ENCODE results near the gene SRGAP2B.
"Not testable (repeated sequence)": the region's sequence is repeated elsewhere in the genome, so short reads cannot be mapped to it uniquely, and the experiment has no call there.

The SRGAP2B gene

GRCh38 chr1:144940054-144940453 lies 155.1 kb downstream of the SRGAP2B start:
- not testable (repeated sequence) for DNase-seq

- DNase-seq = not testable (repeated sequence)
Observed at GRCh38 chr1:144938627-144939026, 156.5 kb downstream of the SRGAP2B start.

GRCh38 chr1:144936186-144936732 lies 158.9 kb downstream of the SRGAP2B start:
- not testable (repeated sequence) for DNase-seq

GRCh38 chr1:144935310-144935709 lies 159.8 kb downstream of the SRGAP2B start:
- not testable (repeated sequence) for DNase-seq

- not testable (repeated sequence) for DNase-seq
Observed at GRCh38 chr1:144933014-144933413, 162.1 kb downstream of the SRGAP2B start.

- not testable (repeated sequence) for DNase-seq
Observed at GRCh38 chr1:144932153-144932552, 163.0 kb downstream of the SRGAP2B start.

- DNase-seq = not testable (repeated sequence)
Observed at GRCh38 chr1:144931553-144931952, 163.6 kb downstream of the SRGAP2B start.

GRCh38 chr1:144930085-144930777 lies 164.9 kb downstream of the SRGAP2B start:
- not testable (repeated sequence) for DNase-seq

- peak; percentile 1 for DNase-seq
Observed at GRCh38 chr1:144927292-144927691, 167.8 kb downstream of the SRGAP2B start.

GRCh38 chr1:144923640-144924039 lies 171.5 kb downstream of the SRGAP2B start:
- not testable (repeated sequence) for DNase-seq

- not testable (repeated sequence) for DNase-seq
Observed at GRCh38 chr1:144922785-144923184, 172.3 kb downstream of the SRGAP2B start.

GRCh38 chr1:144919106-144919505 lies 176.0 kb downstream of the SRGAP2B start:
- not testable (repeated sequence) for DNase-seq

GRCh38 chr1:144918027-144918603 lies 177.0 kb downstream of the SRGAP2B start:
- DNase-seq = not testable (repeated sequence)

- DNase-seq = not testable (repeated sequence)
Observed at GRCh38 chr1:144917154-144918026, 177.7 kb downstream of the SRGAP2B start.

- not testable (repeated sequence) for DNase-seq
Observed at GRCh38 chr1:144913977-144914734, 181.0 kb downstream of the SRGAP2B start.

- DNase-seq = not testable (repeated sequence)
Observed at GRCh38 chr1:144913458-144913857, 181.7 kb downstream of the SRGAP2B start.

GRCh38 chr1:144910729-144911128 lies 184.4 kb downstream of the SRGAP2B start:
- not testable (repeated sequence) for DNase-seq

GRCh38 chr1:144900841-144901240 lies 194.3 kb downstream of the SRGAP2B start:
- DNase-seq = not testable (repeated sequence)

GRCh38 chr1:144894454-144895201 lies 200.5 kb downstream of the SRGAP2B start:
- not testable (repeated sequence) for DNase-seq

- not testable (repeated sequence) for DNase-seq
Observed at GRCh38 chr1:144893710-144894438, 201.3 kb downstream of the SRGAP2B start.

Data from erythroblast (primary cell).